T47D (cell line): Measurements from ENCODE around the gene SPOCD1.

Source experiments
- DNase-seq, 2 experiments: peaks; one replicate each; pipeline versions ENCODE4 v3.0.0 to v3.0.0-alpha.2; 2011 to 2012; ENCODE audit warnings: low read depth in 1 of 2, low spot score in 1 of 2
- JUND ChIP-seq: IDR thresholded peaks from 2 replicates; pipeline ENCODE4 v1.6.1; 2012; ENCODE audit warnings: low read depth
- in situ Hi-C: cut with HindIII; loops from 2 replicates; pipeline ENCODE4 v1.10.0; 2016; ENCODE audit warnings: low sequenced_read_pairs, low pct_unique_long_range_greater_than_20kb

The SPOCD1 gene

GRCh38 chr1:31793586-31794285 lies 22.1 kb downstream of the SPOCD1 start:
- in situ Hi-C loops, result no loop called here
- no peak for DNase-seq
- TF ChIP-seq JUND, result no peak

GRCh38 chr1:31793086-31793485 lies 22.7 kb downstream of the SPOCD1 start:
- in situ Hi-C loops, result no loop called here
- TF ChIP-seq JUND, result no peak
- DNase-seq, result no peak

GRCh38 chr1:31792541-31792940 lies 23.3 kb downstream of the SPOCD1 start:
- in situ Hi-C loops, result no loop called here
- DNase-seq, result no peak

DNA sequence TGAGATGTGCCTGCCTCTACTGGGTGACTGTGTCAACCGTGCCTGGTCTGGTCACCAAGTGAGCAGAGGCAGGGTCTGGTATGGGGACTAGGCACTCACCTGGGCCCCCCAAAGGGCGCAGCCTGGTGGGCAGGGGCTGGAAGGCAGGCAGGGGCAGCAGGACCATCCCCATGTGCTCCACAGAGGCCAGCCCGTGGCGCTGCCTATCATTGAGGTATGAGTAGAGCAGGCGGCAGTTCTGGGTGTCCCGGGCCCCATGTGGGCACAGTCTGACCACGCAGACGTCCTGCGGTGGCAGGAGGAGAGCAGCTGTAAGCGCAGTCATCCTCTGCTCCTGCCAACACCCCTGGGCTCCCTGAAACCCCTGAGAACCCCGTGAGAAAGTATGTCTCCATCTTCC lies 23.7 kb downstream of the SPOCD1 start:
- no peak for DNase-seq
- in situ Hi-C loops, result no loop called here
- TF ChIP-seq JUND, result no peak

More at GRCh38 chr1:31792541-31792940, 23.3 kb downstream of the SPOCD1 start:
- TF ChIP-seq JUND, result no peak

DNA sequence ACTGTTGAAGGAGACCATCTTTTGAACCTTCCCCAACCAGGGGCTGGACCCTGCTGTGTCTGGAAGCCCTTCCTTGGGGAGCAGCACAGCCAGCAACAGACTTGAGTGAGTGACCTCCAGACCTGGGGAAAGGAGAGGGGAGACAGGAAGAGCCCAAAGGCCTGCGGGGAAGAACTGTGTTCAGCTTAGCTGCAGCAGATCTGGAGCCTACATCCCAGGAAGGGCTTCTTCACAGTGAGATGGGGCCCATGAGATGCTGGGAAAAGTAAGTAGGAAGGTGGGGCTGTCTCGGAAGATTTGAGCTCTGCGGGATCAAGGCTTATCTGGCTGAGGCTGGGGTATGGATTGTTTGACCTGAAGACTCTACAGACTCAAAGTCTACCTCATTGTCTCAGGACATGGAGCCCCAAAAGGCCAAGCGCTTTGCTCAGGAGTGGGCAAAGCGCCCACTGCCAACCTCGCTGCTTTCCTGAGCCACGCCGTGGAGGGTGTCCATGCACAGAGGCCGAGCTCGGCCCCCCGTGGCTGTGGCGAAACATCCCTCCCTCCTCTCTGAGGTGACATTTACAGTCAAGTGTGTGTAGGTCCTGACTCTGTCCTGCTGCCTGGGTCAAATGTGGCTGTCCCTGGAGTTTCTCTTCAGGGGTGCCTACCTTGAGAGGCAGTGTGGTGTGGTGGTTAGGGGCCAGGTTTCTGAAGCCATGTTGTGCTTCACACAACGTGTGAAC lies 24.5 kb downstream of the SPOCD1 start:
- in situ Hi-C loops, result no loop called here
- no peak for DNase-seq
- no peak for TF ChIP-seq JUND

DNA sequence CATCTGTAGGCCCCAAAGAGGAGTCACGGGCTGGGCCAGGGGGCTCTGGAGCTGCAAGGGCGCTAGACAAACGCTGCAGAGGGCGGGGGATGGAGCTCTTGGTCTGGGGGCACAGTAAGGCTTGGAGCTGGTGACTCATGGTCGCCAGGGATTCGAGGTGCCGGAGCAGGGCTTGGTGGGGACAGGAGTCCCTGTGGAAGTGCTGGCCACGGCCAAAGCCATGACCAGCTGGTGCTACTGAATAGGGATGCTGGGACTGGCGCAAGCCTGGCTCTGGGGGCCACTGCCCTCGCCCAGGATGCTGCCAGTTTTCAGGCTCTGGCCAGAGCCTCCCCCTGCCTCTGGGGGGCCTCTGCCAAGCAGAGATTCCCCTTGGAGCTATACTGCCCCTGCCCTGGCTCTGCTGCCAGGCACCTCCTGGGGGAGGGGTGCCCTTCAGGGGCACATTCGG lies 25.2 kb downstream of the SPOCD1 start:
- in situ Hi-C loops, result no loop called here
- DNase-seq, result no peak
- no peak for TF ChIP-seq JUND

GRCh38 chr1:31790140-31790539 lies 25.7 kb downstream of the SPOCD1 start:
- no peak for TF ChIP-seq JUND
- no peak for DNase-seq
- in situ Hi-C loops, result no loop called here

DNA sequence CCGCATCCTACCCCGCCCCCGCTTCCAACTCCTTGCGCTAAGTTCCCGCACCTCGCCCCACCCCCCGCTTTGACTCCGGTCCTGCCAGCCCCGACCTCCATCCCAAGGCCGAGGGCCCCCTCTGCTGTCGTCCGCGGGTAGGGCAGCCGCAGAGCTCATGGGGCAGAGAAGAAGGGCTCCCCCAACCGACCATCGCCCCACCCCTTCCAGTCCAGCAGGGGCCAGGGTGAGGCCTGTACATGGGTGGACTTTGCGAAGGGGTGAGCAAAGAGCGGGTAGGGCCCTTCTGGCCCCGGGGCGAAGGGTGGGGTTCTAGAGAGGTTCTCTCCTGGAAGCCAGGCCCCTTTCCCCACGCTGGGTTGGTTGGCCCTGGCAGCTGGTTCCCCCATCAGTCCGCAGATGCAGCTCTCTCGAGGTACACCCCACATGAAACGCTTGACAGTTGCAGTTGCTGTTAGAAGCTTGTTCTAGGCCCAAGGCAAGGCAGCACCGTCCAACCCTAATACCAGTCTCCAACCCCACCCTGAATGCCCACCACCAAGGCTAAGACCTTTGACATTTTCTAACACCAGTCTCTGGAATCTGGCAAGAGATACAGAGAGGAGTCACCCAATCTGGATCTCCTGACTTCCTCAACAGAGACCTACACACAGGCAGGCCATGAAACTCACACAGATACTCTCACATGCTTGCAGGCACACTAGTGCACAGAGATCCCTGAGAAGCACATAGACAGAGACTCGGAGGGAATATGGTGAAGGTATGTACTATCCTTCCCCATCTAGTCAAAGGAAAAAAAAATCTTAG lies 26.4 kb downstream of the SPOCD1 start:
- TF ChIP-seq JUND, result no peak
- in situ Hi-C loops, result no loop called here
- DNase-seq, result peak; percentile 87 to 88

GRCh38 chr1:31788825-31789256 lies 27.0 kb downstream of the SPOCD1 start:
- in situ Hi-C loops, result no loop called here
- DNase-seq, result peak in 1 of 2 experiments; percentile 75
- TF ChIP-seq JUND, result no peak

DNA sequence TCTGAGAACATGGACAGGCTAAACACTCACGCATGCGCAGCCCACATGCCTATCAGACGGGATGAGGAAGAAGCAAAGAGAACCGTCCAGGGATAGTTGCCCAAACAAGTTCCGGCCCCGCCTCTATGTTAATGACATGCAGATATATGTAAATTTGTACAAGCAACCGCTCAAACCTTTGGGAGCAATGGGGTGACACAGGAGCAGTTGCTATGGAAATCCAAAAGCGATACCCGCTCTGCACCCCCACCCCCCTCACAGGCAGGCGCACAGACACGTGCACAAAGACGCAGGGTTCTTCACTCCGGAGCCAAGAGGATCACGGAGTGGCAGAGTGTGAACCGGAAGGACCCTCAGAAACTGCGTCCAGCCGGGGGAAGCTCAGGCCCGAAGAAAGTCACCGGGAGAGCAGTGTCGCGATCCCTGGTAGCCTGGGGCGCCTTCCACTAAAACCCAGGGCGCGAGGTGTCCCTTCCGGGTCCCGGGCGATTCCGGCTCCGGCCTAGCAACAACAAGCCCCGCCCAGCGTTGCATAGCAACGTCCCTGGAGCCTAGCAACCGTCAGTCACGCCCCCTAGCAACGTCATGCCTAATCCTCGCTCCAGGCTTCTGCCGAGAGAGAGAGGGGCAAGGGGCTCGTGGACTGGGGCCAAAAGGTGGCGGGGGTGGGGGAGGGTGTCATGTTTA lies 27.5 kb downstream of the SPOCD1 start:
- no peak for TF ChIP-seq JUND
- in situ Hi-C loops, result no loop called here
- peak; percentile 80 to 92 for DNase-seq

GRCh38 chr1:31787786-31788137 lies 28.1 kb downstream of the SPOCD1 start:
- TF ChIP-seq JUND, result no peak
- DNase-seq, result no peak
- in situ Hi-C loops, result no loop called here

DNA sequence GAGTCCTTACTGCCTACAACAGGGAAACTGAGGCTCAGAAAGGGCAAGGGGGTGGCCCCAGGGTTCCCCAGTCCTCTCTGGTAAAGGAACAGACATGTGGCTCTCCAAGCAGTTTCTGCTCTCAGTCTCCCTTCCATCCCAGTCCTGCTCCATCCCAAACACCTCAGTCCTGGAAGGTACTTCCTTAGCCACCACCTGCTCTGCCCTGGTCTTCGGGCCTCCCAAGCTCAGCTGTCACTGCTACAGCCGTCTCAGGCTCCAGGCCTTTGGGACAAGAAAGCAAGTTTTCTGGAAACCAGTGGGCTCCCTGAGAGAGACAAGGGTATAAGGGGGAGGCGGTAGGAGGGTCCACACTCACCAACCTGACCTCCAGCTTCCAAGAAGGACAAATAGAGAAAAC lies 28.6 kb downstream of the SPOCD1 start:
- no peak for TF ChIP-seq JUND
- DNase-seq, result no peak
- in situ Hi-C loops, result no loop called here
